ENCODE data around the gene KBTBD2.
"Not testable (repeated sequence)": the region's sequence is repeated elsewhere in the genome, so short reads cannot be mapped to it uniquely, and the experiment has no call there.

The KBTBD2 gene

DNA sequence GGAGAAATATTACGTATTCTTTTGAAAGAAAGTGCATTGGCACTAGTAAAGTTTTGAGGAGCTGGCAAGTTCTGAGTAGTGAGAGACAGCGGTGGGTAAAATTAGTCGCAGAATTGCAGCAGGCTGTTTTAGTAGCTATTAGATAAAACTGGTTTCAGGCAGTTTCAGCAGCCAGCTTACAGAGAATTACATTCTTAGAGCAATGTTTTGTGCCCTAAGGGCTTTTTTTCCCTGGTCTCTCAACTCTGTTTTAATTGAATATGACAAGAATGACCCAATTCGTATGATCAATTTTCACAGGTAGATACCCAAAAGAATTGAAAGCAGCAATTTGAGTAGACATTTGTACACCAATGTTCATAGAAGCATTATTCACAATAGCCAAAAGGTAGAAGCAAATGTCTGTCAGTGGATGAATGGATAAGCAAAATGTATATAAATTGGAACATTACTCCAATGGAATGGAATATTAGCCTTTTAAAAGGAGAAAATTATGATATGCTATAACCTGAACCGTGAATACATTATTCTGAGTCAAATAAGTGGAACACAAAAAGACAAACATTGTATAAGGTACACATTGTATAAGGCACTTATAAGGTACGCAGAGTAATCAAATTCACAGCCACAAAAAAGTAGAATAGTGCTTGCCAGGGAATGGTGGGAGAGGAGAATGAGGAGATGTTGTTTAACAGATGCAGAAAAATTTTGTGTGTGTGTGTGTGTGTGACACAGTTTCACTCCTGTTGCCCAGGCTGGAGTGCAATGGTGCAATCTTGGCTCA, 5.2 kb upstream of the KBTBD2 start:
- DNase-seq (ENCODE audit: low read depth) = no peak
- H3K4me3 ChIP-seq (ENCODE audit: low read depth, low read length) = no peak overlapping the region

DNA sequence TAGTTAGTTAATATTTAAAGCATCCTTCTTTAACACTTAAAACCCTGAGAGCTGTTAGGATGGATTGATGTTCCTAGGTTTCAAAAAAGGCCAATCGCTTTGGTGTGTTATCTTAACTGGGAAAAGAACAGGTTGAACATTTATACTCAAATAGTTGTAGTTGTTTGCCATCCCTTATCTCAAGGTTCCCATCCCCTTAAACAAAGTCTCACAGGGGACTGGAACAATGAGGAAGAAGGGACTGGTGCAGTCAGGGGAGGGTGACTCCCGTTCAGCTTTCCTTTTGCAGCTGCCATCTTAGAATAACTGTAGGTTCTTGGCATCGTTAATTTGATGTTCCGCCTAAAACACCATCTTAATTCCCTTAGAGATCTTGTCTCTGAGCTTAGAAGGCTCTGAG, 2.6 kb upstream of the KBTBD2 start:
- no peak overlapping the region for H3K4me3 ChIP-seq (ENCODE audit: low read depth, low read length)
- DNase-seq (ENCODE audit: low read depth) = no peak

DNA sequence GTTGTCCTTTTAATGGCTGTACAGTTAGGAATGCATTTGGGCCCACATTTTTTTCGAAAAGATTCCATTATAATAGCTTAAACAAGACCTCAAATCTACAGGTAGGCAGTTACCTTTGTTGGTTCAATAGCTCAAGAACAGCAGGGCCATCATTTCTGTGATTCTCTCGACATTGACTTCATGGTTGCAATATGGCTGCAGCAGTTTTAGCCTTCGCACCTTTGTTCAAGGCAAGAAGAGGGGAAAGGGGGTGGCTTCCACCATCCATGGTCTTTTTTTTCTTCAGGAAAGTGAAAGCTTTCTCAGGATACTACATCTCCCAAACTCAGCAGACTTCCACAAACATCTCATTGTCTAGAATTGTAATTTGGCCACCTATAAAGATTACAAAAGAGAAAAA, 2.2 kb upstream of the KBTBD2 start:
- DNase-seq (ENCODE audit: low read depth) = no peak
- H3K4me3 ChIP-seq (ENCODE audit: low read depth, low read length) = no peak overlapping the region

DNA sequence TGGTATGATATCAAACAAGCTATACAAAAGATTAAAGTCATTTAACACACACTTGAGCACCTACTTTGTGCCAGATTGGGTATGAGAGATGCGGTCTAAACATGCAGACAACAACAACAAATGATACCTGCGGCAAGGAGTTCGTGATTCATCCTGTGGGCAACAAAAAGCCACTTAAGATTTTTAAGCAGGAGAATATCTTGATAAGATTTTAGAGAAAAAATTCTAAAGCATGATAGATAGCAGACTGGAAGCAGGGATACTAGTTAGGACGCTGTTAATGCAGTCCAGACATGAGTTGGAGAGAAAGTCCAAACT, 1.6 kb upstream of the KBTBD2 start:
- peak overlapping the region; percentile 57 for H3K4me3 ChIP-seq (ENCODE audit: low read depth, low read length)
- no peak for DNase-seq (ENCODE audit: low read depth)

DNA sequence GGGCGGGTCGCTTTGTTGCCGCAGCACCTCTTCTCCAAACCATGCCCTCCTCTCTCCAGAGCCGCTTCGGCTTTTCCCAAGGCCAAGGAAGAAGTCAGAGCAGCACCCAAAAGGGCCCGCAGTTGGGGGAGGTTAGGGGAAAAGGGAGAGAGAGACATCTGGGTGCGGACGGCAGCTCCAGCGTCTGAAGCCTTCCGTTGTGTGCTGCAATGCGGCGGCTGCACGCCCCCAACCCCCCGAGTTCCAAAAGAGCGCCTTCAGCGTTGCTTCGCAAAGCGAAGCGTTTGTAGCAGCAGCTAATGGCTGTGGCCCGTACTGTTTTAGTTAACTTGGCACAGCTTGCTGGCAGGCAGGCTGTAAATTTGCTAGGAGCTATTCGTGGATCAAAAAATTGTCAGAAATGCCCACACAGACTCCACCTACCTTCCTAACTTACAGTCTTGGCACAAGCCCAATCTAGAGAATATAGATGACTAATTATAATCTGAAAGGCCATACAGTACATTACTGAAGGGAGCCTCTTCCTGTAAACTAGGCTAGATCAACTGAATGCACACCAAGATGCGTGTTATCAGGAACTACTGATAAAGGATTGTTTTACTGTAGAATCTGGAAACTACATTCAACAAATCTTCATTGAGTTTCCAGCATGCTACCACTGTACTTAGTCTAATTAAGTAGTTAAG, 1.1 kb upstream of the KBTBD2 start:
- no peak for DNase-seq (ENCODE audit: low read depth)
- peak overlapping the region; percentile 57 for H3K4me3 ChIP-seq (ENCODE audit: low read depth, low read length)

DNA sequence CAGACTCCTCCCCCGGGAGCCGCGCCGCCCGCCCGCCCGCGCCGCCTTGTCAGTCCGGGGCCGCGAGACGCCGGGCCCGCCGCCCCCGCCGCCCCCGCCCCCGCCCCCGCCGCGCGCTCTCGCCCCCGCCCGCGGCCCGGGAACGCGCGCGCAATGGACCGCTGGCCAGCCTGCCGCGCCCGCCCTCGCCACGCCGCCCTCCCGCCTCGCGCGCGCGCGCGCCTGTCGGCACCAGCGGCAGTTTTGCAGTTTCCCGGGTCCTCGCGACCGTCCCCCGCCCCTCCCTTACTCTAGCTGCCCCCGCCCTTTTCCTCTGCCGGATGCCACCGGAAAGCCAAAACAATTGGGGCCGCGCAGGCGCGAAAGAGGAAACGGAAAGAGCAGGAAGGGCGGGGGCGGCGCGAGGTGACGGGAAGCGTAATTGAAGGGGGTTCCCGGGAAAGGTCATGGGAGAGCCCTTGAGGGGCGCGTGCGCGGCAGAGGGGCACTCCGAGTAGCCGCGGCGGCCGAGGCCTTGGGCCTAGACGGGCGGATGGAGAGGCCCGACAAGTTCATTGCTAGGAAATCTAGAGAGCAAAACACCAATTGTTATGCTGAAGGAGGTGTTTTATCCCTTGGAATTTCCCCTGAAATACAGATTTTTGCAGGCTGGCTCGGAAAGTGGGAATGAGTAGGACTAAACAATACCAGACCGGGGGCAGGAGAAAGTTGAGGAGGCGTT, 400 bp upstream of the KBTBD2 start:
- peak overlapping the region; percentile 65 for H3K4me3 ChIP-seq (ENCODE audit: low read depth, low read length)
- DNase-seq (ENCODE audit: low read depth) = peak; percentile 83

DNA sequence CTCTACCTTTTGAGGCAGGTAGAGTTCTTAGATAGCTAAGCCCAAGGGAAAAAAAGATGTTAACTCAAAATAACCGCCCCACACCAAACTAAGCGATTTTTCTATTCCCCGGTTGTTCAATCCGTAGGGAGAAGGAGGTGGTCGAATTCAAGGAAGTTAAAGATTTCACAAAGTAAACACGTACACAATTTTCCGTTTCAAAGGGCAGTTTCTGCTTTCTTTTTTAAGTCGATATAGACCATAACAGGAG, 842 bp downstream of the KBTBD2 start:
- DNase-seq (ENCODE audit: low read depth) = no peak
- H3K4me3 ChIP-seq (ENCODE audit: low read depth, low read length) = peak overlapping the region; percentile 65

DNA sequence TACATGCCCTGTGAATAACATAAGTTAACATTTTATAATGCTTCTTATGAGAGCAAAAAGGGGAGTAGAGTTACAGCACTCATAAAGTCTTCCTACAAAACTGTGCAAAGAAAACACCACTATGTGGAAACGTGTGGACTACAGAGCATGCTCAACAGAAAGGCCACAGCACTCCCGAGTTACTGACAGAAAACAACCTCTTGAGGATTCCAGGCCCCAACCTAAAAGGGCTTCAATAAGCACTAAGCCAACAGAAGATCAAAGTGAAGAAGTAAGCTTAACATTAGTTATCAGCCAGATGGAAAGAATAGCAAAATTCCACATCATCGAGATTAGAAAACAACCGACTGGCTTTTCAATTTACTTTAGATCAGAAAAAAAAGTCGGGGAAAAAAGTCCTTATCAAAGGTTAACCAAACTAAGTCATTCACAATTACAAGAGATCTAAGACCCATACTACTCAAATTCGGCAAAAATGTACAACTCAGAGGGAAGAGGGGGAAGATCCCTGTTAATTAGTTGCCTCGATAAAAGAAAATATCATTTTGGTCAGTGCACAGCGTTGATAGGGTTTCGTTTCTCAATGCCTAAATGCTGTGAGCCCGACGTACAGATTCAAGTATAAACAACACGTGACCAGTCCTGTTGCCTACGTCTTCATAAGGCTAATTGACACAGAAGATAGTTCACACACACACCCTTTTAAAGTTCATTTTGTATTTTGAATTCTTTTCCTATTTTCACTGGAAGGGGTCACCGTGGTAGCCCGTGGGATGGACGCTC, 1.4 kb downstream of the KBTBD2 start:
- peak overlapping the region; percentile 65 for H3K4me3 ChIP-seq (ENCODE audit: low read depth, low read length)
- no peak for DNase-seq (ENCODE audit: low read depth)

DNA sequence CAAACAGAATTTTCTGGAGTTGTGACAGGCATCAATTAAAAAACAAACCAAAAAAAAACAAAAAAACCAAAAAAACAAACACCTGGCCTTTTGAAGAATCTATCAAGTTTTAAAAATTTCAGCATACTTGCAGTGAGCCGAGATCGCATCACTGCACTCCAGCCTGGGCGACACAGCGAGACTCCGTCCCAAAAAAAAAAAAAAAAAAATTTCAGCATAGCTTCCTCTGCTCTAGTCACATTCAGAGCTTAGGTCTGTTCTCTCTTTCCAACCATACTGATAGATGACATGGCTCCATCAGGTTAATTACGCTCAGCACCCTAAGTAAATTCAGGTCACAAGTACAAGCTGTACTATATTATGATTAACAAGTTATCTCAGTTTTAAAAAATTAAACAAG, 3.1 kb downstream of the KBTBD2 start:
- DNase-seq (ENCODE audit: low read depth) = no peak

DNA sequence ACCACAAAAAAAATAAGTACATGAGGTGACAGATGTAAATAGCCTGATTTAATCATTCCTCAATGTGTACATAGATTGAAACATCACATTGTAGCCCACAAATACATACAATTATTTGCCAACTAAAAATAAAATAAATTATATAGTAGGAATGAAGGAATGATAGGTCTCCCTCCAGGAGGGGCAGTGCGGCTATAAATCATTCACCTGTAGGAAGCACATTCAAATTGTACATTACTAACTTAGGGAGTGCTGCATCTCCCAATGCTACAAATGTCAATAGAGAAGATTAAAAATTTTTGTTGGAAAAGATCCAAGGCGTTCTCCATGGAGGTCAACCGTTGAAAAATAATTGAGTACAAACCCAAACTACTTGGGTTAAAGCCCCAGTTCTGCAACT, 4.2 kb downstream of the KBTBD2 start:
- H3K4me3 ChIP-seq (ENCODE audit: low read depth, low read length) = no peak overlapping the region
- DNase-seq (ENCODE audit: low read depth) = no peak

More for the DNA sequence above, 3.1 kb downstream of the KBTBD2 start:
- H3K4me3 ChIP-seq (ENCODE audit: low read depth, low read length) = no peak overlapping the region

DNA sequence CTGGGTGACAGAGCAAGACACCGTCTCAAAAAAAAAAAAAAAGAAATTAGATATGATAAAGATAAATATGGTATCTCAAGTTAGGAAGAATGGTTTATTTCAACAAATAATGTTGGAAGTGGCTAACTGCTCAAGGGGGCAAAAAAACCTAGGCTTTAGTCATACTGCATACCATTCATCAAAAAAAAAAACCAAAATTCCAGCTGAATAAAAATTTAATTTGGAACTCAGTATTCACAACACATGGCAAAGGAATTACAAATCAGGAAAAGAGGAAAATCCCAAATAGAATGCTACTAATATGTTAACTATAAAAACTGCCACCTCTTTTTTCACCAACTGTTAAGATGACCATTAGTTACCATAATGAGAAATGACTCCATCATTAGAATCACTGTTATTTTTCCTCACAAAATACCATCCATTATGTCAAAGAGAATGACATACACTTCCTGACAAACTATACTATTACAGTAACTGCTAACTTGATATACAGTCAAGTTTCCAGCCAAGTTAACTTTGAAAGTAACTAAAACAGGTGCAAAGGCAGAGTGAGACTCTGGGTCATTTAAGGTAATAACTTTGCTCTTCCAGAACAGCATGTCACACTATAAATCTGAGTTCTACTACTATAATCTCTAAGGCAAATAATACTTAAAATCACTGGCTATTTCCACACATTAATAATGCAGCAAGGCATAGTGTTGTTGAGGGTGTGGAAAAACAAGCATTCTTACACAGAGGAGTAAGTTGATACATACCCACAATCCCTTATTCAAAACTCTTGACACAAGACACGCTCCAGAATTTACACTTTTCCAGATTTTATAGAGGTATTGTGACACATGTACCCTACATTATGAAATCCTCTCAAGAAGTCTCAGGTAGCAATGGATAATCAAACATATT, 10.2 kb downstream of the KBTBD2 start:
- no peak overlapping the region for H3K4me3 ChIP-seq (ENCODE audit: low read depth, low read length)
- no peak for DNase-seq (ENCODE audit: low read depth)

DNA sequence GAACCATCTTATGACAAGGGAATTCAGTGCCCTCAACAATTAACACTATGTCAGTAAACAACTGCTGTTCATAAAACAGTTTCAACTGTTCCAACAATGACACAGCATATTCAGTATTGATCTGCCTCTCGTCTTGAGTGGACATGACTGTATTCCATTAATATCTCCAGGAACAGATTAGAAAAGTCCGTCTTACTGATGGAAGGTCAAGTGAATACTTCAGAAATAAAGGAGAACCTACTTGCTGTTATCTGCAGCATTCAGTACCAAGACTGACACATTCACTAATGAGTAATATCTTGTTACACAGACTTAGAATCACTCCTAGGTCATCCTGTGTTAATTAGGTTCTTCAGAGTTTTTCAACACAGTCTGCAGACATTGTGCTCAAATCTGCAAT, 12.1 kb downstream of the KBTBD2 start:
- no peak overlapping the region for H3K4me3 ChIP-seq (ENCODE audit: low read depth, low read length)
- DNase-seq (ENCODE audit: low read depth) = no peak

DNA sequence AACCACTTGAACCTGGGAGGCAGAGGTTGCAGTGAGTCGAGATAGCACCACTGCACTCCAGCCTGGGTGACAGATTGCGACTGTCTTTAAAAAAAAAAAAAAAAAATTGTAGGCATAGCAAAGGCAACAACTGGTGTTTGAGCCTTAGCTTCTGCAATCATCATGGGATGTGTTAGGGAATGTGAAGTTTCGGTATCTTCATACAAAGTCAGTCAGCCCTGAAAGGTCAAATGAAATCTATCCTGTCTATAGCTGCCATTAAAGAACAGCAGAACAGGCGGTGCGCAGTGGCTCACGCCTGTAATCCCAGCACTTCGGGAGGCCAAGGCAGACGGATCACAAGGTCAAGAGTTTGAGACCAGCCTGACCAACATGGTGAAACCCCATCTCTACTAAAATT, 13.5 kb downstream of the KBTBD2 start:
- not testable (repeated sequence) for H3K4me3 ChIP-seq (ENCODE audit: low read depth, low read length)

DNA sequence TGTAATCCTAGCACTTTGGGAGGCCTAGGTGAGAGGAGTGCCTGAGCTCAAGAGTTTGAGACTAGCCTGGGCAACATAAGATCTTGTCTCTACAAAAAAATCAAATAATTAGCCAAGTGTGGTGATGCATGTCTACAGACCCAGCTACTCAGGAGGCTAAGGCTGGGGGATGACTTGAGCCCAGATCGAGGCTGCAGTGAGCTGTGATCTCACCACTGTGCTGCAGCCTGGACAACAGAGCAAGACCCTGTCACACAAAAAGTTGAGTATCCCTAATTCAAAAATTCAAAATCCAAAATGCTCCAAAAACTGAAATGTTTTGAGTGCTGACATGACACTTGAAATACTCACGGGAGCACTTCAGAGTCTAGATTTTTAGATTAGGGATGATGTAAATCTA, 19.1 kb downstream of the KBTBD2 start:
- no peak for DNase-seq (ENCODE audit: low read depth)
- no peak overlapping the region for H3K4me3 ChIP-seq (ENCODE audit: low read depth, low read length)

More for the DNA sequence above, 13.5 kb downstream of the KBTBD2 start:
- not testable (repeated sequence) for DNase-seq (ENCODE audit: low read depth)

DNA sequence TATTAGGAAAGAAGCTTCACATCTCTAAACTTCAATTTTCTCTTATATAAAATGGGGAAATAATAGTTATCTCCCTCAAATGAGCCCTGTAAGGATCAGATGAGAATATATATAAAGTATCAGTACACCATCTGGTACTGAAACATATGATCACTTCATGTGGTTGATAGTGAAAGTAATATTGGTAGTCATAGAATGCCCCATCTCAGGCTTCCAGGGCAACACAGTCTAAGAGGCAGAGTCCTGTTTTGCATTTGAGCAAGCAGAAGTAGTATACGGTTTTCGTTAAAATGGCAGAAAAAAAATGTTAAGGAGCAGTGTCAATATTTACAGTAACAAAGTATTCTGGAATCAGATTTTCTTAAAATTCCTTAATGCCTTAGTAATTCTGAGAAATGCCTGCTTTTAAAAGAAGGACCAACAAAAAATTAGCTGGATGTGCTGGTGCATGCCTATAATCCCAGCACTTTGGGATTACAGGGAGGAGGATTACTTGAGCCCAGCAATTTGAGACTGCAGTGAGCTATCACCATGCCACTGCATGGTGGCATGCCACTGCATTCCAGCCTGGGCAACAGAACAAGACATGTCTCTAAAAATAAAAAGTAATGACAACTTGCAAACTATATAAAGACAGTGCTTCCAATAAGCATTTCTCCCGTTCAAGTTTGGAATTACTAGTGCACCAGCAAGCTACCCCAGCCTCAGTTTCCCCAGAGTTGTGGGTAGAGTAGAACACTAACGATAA, 19.8 kb downstream of the KBTBD2 start:
- no peak for DNase-seq (ENCODE audit: low read depth)
- H3K4me3 ChIP-seq (ENCODE audit: low read depth, low read length) = no peak overlapping the region

DNA sequence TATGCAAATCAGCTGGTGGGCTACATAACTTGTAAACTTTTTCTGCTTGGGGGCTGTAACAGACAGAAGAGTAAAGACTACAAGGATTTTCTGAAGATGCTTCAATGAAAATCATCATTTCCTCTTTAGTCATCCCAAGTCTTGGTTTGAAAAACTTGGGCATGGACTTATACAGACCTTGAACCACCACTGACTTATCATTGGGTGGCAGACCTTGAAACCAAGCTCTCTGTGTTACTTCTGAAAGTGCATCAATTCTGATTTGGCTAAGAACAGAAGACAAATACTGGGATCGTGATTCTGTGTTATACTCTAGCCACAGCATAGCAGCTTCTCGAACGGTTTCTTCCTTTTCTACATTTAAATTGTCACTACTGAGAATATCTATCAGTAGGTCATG, 21.3 kb downstream of the KBTBD2 start:
- no peak overlapping the region for H3K4me3 ChIP-seq (ENCODE audit: low read depth, low read length)
- no peak for DNase-seq (ENCODE audit: low read depth)

DNA sequence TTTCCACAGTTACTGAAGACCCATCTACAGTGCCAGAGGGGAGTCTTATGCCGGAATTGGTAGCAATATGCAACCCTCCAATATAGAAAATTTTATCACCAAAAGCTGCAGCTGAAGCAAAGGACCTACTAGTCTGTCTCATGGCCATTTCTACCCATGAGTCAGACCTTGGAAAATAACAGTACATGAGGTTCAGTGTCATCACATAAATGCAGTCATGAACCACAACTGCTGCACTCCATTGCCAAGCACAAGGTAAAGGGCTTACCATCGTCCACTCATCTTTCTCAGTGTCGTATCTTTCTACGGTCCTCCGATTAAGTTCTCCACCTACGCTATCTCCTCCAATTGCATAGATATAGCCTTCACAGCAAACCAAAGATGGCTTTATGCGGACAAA, 21.8 kb downstream of the KBTBD2 start:
- DNase-seq (ENCODE audit: low read depth) = no peak
- no peak overlapping the region for H3K4me3 ChIP-seq (ENCODE audit: low read depth, low read length)

DNA sequence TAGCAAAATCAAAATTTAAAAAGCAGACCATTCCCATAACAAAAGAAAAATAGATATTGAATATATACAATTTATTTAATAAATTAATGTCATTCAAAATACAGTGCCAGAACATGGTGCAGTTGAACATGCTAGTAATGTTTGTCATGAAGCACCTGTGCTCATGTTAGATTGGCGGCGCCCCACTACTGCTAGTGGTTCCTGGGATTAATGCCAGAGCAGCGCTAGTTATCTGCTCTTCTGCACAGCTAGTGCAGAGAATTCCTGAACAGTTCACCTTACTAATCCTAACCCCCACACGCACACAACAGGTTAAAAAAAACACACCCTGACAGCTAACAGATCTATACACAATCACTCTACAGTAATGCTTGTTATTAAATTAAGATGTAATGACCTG, 23.4 kb downstream of the KBTBD2 start:
- no peak for DNase-seq (ENCODE audit: low read depth)
- H3K4me3 ChIP-seq (ENCODE audit: low read depth, low read length) = no peak overlapping the region

Measured in skeletal muscle cell (primary cell).